Parathyroid adenoma (tissue), 2 donors: ENCODE measurements around the gene IL17B.

Experiments used
- H2AFZ ChIP-seq: fragments of 300-600 bp; sonication (generic); one replicate; pipeline ENCODE4 v1.7.0; 2017; ENCODE audit warnings: antibody characterized with exemption, mild to moderate bottlenecking
- H3K27ac ChIP-seq: fragments of 300-600 bp; sonication (generic); one replicate; pipeline ENCODE4 v1.7.0; 2017
- H3K27me3 ChIP-seq: fragments of 300-600 bp; sonication (generic); one replicate; pipeline ENCODE4 v1.7.0; 2017; ENCODE audit warnings: low read length; ENCODE audit not compliant: control insufficient read depth, insufficient read depth
- H3K36me3 ChIP-seq: fragments of 300-600 bp; sonication (generic); one replicate; pipeline ENCODE4 v1.7.0; 2017; ENCODE audit warnings: low read length; ENCODE audit not compliant: control insufficient read depth, insufficient read depth
- H3K4me1 ChIP-seq: fragments of 300-600 bp; sonication (generic); one replicate; pipeline ENCODE4 v1.7.0; 2017; ENCODE audit warnings: control low read depth
- H3K4me2 ChIP-seq: fragments of 300-600 bp; sonication (generic); one replicate; pipeline ENCODE4 v1.7.0; 2017; ENCODE audit warnings: low read length
- H3K4me3 ChIP-seq: fragments of 300-600 bp; sonication (generic); one replicate; pipeline ENCODE4 v1.7.0; 2017; ENCODE audit warnings: low read depth, low read length
- H3K79me2 ChIP-seq: fragments of 300-600 bp; sonication (generic); one replicate; pipeline ENCODE4 v1.7.0; 2017; ENCODE audit warnings: control low read depth
- H3K9ac ChIP-seq: fragments of 300-600 bp; sonication (generic); one replicate; pipeline ENCODE4 v1.7.0; 2017; ENCODE audit warnings: mild to moderate bottlenecking
- H3K9me3 ChIP-seq: fragments of 300-600 bp; sonication (generic); one replicate; pipeline ENCODE4 v1.7.0; 2017; ENCODE audit warnings: low read length; ENCODE audit not compliant: control insufficient read depth
- TF ChIP-seq, protein P1 (sequence below): fragments of 300-600 bp; sonication (generic); IDR thresholded peaks from one replicate; pipeline ENCODE4 v1.7.0; 2017; ENCODE audit warnings: antibody characterized with exemption, mild to moderate bottlenecking
- donor health status: primary hyperparathyroidism.

IL17B gene, protein sequence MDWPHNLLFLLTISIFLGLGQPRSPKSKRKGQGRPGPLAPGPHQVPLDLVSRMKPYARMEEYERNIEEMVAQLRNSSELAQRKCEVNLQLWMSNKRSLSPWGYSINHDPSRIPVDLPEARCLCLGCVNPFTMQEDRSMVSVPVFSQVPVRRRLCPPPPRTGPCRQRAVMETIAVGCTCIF

GRCh38 chr5:149379177-149379761, at the start of gene IL17B:
Gene IL17B (minus strand): TSS chr5:149379292. CDS start chr5:149379225, 67 bp downstream.
- H3K9me3 ChIP-seq = no peaks in the 10 kb centered on the region
- H3K4me2 ChIP-seq = no peak within 1 kb of the TSS
- TF ChIP-seq, protein P1, sequence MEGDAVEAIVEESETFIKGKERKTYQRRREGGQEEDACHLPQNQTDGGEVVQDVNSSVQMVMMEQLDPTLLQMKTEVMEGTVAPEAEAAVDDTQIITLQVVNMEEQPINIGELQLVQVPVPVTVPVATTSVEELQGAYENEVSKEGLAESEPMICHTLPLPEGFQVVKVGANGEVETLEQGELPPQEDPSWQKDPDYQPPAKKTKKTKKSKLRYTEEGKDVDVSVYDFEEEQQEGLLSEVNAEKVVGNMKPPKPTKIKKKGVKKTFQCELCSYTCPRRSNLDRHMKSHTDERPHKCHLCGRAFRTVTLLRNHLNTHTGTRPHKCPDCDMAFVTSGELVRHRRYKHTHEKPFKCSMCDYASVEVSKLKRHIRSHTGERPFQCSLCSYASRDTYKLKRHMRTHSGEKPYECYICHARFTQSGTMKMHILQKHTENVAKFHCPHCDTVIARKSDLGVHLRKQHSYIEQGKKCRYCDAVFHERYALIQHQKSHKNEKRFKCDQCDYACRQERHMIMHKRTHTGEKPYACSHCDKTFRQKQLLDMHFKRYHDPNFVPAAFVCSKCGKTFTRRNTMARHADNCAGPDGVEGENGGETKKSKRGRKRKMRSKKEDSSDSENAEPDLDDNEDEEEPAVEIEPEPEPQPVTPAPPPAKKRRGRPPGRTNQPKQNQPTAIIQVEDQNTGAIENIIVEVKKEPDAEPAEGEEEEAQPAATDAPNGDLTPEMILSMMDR = no peak
- no peaks in the 10 kb centered on the region for H3K79me2 ChIP-seq
- no peak within 1 kb of the TSS for H3K4me3 ChIP-seq
- H3K27me3 ChIP-seq = no peaks in the 10 kb centered on the region
- no peaks in the 10 kb centered on the region for H3K36me3 ChIP-seq
- H2AFZ ChIP-seq = no peak within 1 kb of the TSS
- no peak within 1 kb of the TSS for H3K9ac ChIP-seq
- no peak within 1 kb of the TSS for H3K27ac ChIP-seq
- no peaks in the 10 kb centered on the region for H3K4me1 ChIP-seq

- Histone ChIP-seq H3K9me3 (no peaks in the 10 kb centered on the region), H3K4me3 (no peak overlapping the region), H3K79me2 (no peaks in the 10 kb centered on the region), H3K27ac (no peak overlapping the region), H3K36me3 (no peaks in the 10 kb centered on the region), H3K4me1 (peaks cover 1% of the 10 kb centered on the region), H3K4me2 (no peak overlapping the region), H2AFZ (no peak overlapping the region), H3K27me3 (no peaks in the 10 kb centered on the region), H3K9ac (no peak overlapping the region)
- TF ChIP-seq, protein P1 = no peak
Measured at GRCh38 chr5:149428032-149428431, 48.9 kb upstream of the IL17B start.

DNA sequence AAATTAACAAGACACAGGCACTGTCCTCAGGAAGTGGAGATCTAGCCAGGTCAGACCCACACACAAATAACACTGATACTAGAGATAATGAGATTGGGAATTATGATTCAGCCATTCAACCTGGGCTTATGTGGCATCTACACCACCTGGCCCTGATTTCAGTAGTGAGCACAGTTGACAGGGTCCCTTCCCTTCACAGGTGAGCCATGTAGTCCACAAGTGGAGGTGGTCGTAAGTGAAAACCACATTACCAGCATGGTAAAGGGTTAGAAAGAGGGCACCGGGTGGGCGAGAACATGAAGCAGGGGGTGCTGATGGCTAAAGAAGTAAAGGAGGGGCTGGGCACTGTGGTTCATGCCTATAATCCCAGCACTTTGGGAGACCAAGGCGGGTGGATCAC, 48.3 kb upstream of the IL17B start:
- H3K27ac ChIP-seq = no peak overlapping the region
- peaks cover 4% of the 10 kb centered on the region for H3K4me1 ChIP-seq
- H3K9me3 ChIP-seq = no peaks in the 10 kb centered on the region
- H3K27me3 ChIP-seq = no peaks in the 10 kb centered on the region
- no peak overlapping the region for H3K4me2 ChIP-seq
- H3K9ac ChIP-seq = no peak overlapping the region
- no peak overlapping the region for H3K4me3 ChIP-seq
- TF ChIP-seq, protein P1 = no peak
- H3K36me3 ChIP-seq = no peaks in the 10 kb centered on the region
- no peak overlapping the region for H2AFZ ChIP-seq
- H3K79me2 ChIP-seq = no peaks in the 10 kb centered on the region

GRCh38 chr5:149426931-149427330, 47.8 kb upstream of the IL17B start:
- TF ChIP-seq, protein P1 = no peak
- H3K4me1 ChIP-seq = peaks cover 4% of the 10 kb centered on the region
- no peaks in the 10 kb centered on the region for H3K27me3 ChIP-seq
- H3K27ac ChIP-seq = no peak overlapping the region
- H3K9me3 ChIP-seq = no peaks in the 10 kb centered on the region
- no peak overlapping the region for H3K4me3 ChIP-seq
- no peaks in the 10 kb centered on the region for H3K79me2 ChIP-seq
- no peak overlapping the region for H2AFZ ChIP-seq
- no peaks in the 10 kb centered on the region for H3K36me3 ChIP-seq
- H3K4me2 ChIP-seq = no peak overlapping the region
- H3K9ac ChIP-seq = no peak overlapping the region

- Histone ChIP-seq H3K9ac (no peak overlapping the region), H3K4me3 (no peak overlapping the region), H3K27ac (no peak overlapping the region), H3K27me3 (no peaks in the 10 kb centered on the region), H3K4me2 (no peak overlapping the region), H3K4me1 (peaks cover 4% of the 10 kb centered on the region), H3K79me2 (no peaks in the 10 kb centered on the region), H3K36me3 (no peaks in the 10 kb centered on the region), H3K9me3 (no peaks in the 10 kb centered on the region), H2AFZ (no peak overlapping the region)
- TF ChIP-seq, protein P1 = no peak
Measured at GRCh38 chr5:149425729-149426128, 46.6 kb upstream of the IL17B start.
